ENCODE data around the gene MRPL14. TPM values are rescaled to one million over a fixed set of nuclear protein-coding genes. Genes with fewer than 3 reads are reported as not detected.
A peak's percentile ranks its signal among the peaks of the same experiment; 100 is the strongest.

Gene MRPL14
- total RNA-seq, 1 experiment from 2014 or later = 69.6 TPM

GRCh38 chr6:44085219-44085618 is 42.0 kb downstream of the MRPL14 start:
- H2AFZ ChIP-seq (ENCODE audit: low read depth, low read length, poor library complexity, severe bottlenecking) = no peak overlapping the region
- no peak overlapping the region for H3K4me3 ChIP-seq (replicated peaks in 1 of 2; ENCODE audit: low read depth in 1 of 2, low read length in 2 of 2)
- RAD21 ChIA-PET (ENCODE audit: low non-redundant PET in 1 of 2, low total read pairs in 2 of 2, uncharacterized antibody in 2 of 2, unreplicated experiment in 2 of 2) = no interaction called here
- intact Hi-C loops (cut with micrococcal nuclease) = no loop called here
- TF ChIP-seq ATF3 (IDR thresholded peaks at IDR 0.05) (no peak), POLR2AphosphoS5 (IDR thresholded peaks at IDR 0.05; ENCODE audit: low read depth, low read length) (no peak), EZH2phosphoT487 (IDR thresholded peaks at IDR 0.05; ENCODE audit: borderline replicate concordance) (no peak), SIN3A (IDR thresholded peaks at IDR 0.05; ENCODE audit: low read depth) (no peak), EZH2 (IDR thresholded peaks at IDR 0.05) (no peak), SP1 (IDR thresholded peaks at IDR 0.05; ENCODE audit: low read depth) (no peak), RAD21 (IDR thresholded peaks at IDR 0.05; ENCODE audit: low read depth) (no peak), TCF7L2 (IDR thresholded peaks at IDR 0.05; ENCODE audit: borderline replicate concordance, extremely low read depth, insufficient read depth, insufficient read length) (no peak), YY1 (IDR thresholded peaks at IDR 0.05; ENCODE audit: extremely low read depth, insufficient replicate concordance, low read depth, low read length) (no peak), CTCF (IDR thresholded peaks at IDR 0.05 in 2 of 3, conservative IDR thresholded peaks at IDR 0.05 in 1 of 3; ENCODE audit: borderline replicate concordance in 1 of 3, insufficient read depth in 1 of 3, low read depth in 2 of 3, low read length in 2 of 3) (no peak), ZFX (IDR thresholded peaks at IDR 0.05) (no peak), POLR2A (IDR thresholded peaks at IDR 0.05; ENCODE audit: borderline replicate concordance, extremely low read depth, insufficient read depth, insufficient read length) (no peak), FOSL1 (IDR thresholded peaks at IDR 0.05; ENCODE audit: low read depth) (no peak), MAX (IDR thresholded peaks at IDR 0.05) (no peak)
- no peak for DNase-seq (ENCODE audit: low read depth, low spot score)
- no peaks in the 10 kb centered on the region for H3K27me3 ChIP-seq (ENCODE audit: insufficient read depth, low read length)
- no peaks in the 10 kb centered on the region for H4K20me1 ChIP-seq (ENCODE audit: insufficient read depth)
- H3K9ac ChIP-seq (ENCODE audit: low read length) = no peak overlapping the region
- no peak overlapping the region for H3K27ac ChIP-seq (ENCODE audit: low read depth, low read length)
- POLR2A ChIA-PET = no interaction called here
- CTCF ChIA-PET = interaction anchor here (0.9 to 1.2 kb wide), 2 partner anchors 10 to 11 kb away, joined by 3 to 4 read pairs; no protein-coding TSS in a partner anchor
- no peak for ATAC-seq
- H3K9me3 ChIP-seq (ENCODE audit: control insufficient read depth in 1 of 2, insufficient read depth in 1 of 2, low read depth in 1 of 2, low read length in 2 of 2) = no peaks in the 10 kb centered on the region
- H3K36me3 ChIP-seq (ENCODE audit: control insufficient read depth in 1 of 2, insufficient read depth in 2 of 2, low read length in 2 of 2) = no peaks in the 10 kb centered on the region
- no TSS peak for BruUV-seq (replicated peaks)
- H3K9me2 ChIP-seq (ENCODE audit: insufficient read depth) = no peaks in the 10 kb centered on the region
- H3K4me2 ChIP-seq (ENCODE audit: low read length) = peak overlapping the region; percentile 35
- H3K79me2 ChIP-seq (ENCODE audit: insufficient read depth, low read length) = no peaks in the 10 kb centered on the region
- H3K4me1 ChIP-seq (ENCODE audit: control insufficient read depth in 1 of 2, insufficient read depth in 2 of 2, low read length in 2 of 2) = peaks cover 17 to 31% of the 10 kb centered on the region in 2 experiments

All from HCT116 (cell line).